Peyer's patch (tissue), 4 donors: ENCODE results near the gene ARL8A. TPM values are rescaled to one million over a fixed set of nuclear protein-coding genes. Genes with fewer than 3 reads are reported as not detected.
A peak's percentile ranks its signal among the peaks of the same experiment; 100 is the strongest.
"Not testable (repeated sequence)": the region's sequence is repeated elsewhere in the genome, so short reads cannot be mapped to it uniquely, and the experiment has no call there.

Source experiments
- DNase-seq, 3 donors: peaks; one replicate each; pipeline ENCODE4 v3.0.0-alpha.2; 2017 to 2019
- H3K27ac ChIP-seq, 4 donors: fragments of 200-600 bp; sonication (generic); one replicate each; pipeline ENCODE4 v1.5.1; 2016 to 2019
- H3K27me3 ChIP-seq, 2 donors: fragments of 200-600 bp; sonication (generic); one replicate each; pipeline ENCODE4 v1.5.1; 2019
- H3K36me3 ChIP-seq, 3 donors: fragments of 200-600 bp; sonication (generic); one replicate each; pipeline ENCODE4 v1.5.1; 2016 to 2019
- H3K4me1 ChIP-seq, 4 donors: fragments of 200-600 bp; sonication (generic); one replicate each; pipeline ENCODE4 v1.5.1; 2016 to 2019
- H3K4me3 ChIP-seq, 4 donors: fragments of 200-600 bp; sonication (generic); 1 replicate in 3 of 4; 2 replicates in 1 of 4; pipeline ENCODE4 v1.5.1; 2016 to 2019; ENCODE audit warnings: mild to moderate bottlenecking in 1 of 4
- H3K9me3 ChIP-seq, 4 donors: fragments of 200-600 bp; sonication (generic); one replicate each; pipeline ENCODE4 v1.5.1; 2016 to 2019; ENCODE audit warnings: mild to moderate bottlenecking in 1 of 4
- POLR2A ChIP-seq, 2 donors: fragments of 450-650 bp; IDR thresholded peaks; one replicate each; pipeline ENCODE4 v1.5.1; 2017; ENCODE audit warnings: antibody characterized with exemption in 2 of 2, mild to moderate bottlenecking in 2 of 2, moderate library complexity in 2 of 2
- total RNA-seq, 4 donors: library from RNA; depleted of rRNA; stranded (reverse); fragments of >200 nt; gene quantifications; one replicate each; pipeline ENCODE4 v1.1.0, GENCODE V29; 2016
- TF ChIP-seq, protein P1 (sequence below), 6 experiments: fragments of 450-650 bp in 4 of 6; fragments of 200-600 bp in 2 of 6; sonication (generic) in 1 of 6; IDR thresholded peaks; one replicate each; pipeline ENCODE4 v1.5.1; 2017 to 2019; ENCODE audit warnings: antibody characterized with exemption in 6 of 6, mild to moderate bottlenecking in 3 of 6, moderate library complexity in 1 of 6

ARL8A gene
- total RNA-seq, 4 donors from 2014 or later: 25.7 to 37.1 (median 36.0) TPM

DNA sequence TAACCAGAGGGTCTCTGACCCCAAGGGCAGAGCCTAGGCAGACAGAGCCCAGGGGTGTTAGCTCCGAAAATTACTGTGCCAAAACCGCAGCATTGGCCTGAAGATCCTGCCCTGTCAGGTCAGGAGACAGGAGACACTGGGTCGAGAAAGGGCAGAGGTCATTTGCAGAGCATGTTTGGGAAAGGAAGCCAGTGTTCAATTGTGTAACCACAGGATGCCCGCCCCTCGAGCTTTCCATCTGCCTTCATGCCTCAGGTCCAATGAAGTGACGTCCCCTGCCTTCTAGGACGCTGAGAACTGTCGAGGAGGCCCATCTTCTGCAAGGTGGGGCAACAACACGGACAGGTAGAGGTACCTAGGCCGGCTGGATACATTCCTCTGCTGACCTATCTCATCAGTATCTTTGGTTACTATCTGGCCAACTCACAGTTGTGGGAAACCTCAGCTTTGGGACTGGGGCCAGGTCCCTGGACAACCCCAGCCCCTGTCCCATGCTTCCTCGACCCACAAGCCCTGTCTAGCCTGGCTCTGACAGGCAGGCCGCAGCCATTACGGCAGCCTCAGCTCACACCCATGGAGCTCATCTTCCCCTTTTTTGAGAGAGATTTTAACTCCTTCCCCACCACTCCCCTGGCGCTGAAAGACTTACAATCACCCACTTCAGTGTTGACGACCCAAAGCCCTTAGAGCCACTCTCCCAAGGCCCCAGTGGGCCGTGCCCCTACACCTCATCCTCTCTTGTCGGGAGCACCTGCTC lies 1.3 kb downstream of the ARL8A start:
- Histone ChIP-seq H3K27ac (peak overlapping the region; percentile 87 to 96 (median 88)), H3K4me3 (peak overlapping the region; percentile 95 to 100 (median 96)), H3K9me3 (no peaks in the 10 kb centered on the region), H3K27me3 (no peaks in the 10 kb centered on the region), H3K36me3 (peaks cover 0 to 2% (median 0%) of the 10 kb centered on the region in 3 donors), H3K4me1 (peaks cover 0 to 19% (median 10%) of the 10 kb centered on the region in 4 donors)
- TF ChIP-seq, protein P1, sequence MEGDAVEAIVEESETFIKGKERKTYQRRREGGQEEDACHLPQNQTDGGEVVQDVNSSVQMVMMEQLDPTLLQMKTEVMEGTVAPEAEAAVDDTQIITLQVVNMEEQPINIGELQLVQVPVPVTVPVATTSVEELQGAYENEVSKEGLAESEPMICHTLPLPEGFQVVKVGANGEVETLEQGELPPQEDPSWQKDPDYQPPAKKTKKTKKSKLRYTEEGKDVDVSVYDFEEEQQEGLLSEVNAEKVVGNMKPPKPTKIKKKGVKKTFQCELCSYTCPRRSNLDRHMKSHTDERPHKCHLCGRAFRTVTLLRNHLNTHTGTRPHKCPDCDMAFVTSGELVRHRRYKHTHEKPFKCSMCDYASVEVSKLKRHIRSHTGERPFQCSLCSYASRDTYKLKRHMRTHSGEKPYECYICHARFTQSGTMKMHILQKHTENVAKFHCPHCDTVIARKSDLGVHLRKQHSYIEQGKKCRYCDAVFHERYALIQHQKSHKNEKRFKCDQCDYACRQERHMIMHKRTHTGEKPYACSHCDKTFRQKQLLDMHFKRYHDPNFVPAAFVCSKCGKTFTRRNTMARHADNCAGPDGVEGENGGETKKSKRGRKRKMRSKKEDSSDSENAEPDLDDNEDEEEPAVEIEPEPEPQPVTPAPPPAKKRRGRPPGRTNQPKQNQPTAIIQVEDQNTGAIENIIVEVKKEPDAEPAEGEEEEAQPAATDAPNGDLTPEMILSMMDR (IDR thresholded peaks at IDR 0.05): no peak
- TF ChIP-seq POLR2A (IDR thresholded peaks at IDR 0.05): no peak
- DNase-seq: peak in 2 of 3 donors; percentile 41 to 61

DNA sequence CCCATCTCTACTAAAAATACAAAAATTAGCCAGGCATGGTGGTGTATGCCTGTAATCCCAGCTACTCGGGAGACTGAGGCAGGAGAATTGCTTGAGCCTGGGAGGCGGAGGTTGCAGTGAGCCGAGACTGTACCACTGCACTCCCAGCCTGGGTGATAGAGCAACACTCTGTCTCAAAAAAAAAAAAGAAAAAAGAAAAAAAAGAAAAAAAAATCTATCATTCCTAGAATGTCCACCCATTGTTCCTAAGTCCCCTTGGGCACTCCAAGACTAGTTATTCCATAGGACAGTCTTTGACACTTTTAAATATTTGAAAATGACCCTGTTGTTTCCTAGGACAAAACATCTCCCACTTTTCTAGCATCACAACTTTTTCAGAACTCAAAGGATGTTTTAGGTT lies 3.1 kb downstream of the ARL8A start:
- not testable (repeated sequence) for H3K4me3 ChIP-seq, H3K27ac ChIP-seq, H3K9me3 ChIP-seq, H3K27me3 ChIP-seq, DNase-seq
- peaks cover 0 to 20% (median 0%) of the 10 kb centered on the region in 3 donors for H3K36me3 ChIP-seq
- H3K4me1 ChIP-seq: peaks cover 0 to 19% (median 10%) of the 10 kb centered on the region in 4 donors

DNA sequence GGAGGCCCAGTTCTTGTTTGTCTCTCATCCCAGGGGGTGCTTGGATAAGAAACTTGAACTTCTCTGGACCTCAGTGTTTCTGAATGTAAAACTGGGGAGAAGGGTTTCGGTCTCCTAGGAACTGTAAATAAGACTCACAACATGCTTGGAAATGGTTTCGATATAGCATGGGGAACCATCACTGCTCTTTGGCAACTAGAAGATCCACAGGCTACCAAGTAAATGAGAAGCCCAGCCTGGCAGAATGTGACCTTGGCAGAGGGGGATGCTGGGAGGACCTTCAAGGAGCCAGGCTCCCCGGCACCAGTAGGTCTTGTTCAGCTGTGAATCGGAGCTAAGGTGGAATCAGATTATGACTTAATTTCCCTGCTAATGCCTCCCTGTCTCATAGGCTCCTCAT lies 3.7 kb downstream of the ARL8A start:
- Histone ChIP-seq H3K36me3 (peaks cover 0 to 24% (median 0%) of the 10 kb centered on the region in 3 donors), H3K4me1 (peaks cover 0 to 19% (median 10%) of the 10 kb centered on the region in 4 donors), H3K27ac (no peak overlapping the region), H3K4me3 (no peak overlapping the region), H3K27me3 (no peaks in the 10 kb centered on the region), H3K9me3 (no peaks in the 10 kb centered on the region)
- TF ChIP-seq, protein P1 (IDR thresholded peaks at IDR 0.05): no peak
- no peak for TF ChIP-seq POLR2A (IDR thresholded peaks at IDR 0.05)
- no peak for DNase-seq

DNA sequence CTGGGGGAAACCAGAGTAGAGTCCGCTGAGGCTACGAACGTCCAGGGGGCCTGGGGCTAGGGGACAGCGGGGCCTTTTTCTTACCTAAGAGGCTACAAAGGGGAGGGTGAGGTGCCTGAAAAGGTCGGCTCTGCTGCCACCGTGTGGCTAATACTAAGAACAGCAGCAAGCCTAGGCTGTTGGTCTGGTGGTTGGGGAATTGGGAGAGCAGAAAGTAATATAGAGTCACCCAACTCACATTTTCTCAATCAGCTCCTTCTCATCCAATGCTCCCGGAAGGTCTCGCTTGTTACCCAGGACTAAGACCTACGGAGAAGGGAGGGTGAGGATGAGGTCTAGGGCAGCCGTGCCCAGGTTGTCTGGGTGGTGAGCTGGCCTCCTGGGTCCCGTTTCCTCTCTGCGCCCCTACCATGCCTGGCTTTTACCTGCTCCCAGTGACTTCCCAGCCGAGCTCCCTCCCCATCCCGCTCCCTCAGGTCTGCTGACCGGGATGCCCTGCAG lies 9.3 kb downstream of the ARL8A start:
- H3K9me3 ChIP-seq: no peaks in the 10 kb centered on the region
- no peak overlapping the region for H3K4me3 ChIP-seq
- DNase-seq: peak in 2 of 3 donors; percentile 30 to 74
- H3K36me3 ChIP-seq: peaks cover 0 to 58% (median 0%) of the 10 kb centered on the region in 3 donors
- peaks cover 0 to 12% (median 0%) of the 10 kb centered on the region in 4 donors for H3K4me1 ChIP-seq
- H3K27me3 ChIP-seq: no peaks in the 10 kb centered on the region
- no peak overlapping the region for H3K27ac ChIP-seq
- no peak for TF ChIP-seq POLR2A (IDR thresholded peaks at IDR 0.05)
- TF ChIP-seq, protein P1 (IDR thresholded peaks at IDR 0.05): peak; percentile 59 to 88 (median 77)

DNA sequence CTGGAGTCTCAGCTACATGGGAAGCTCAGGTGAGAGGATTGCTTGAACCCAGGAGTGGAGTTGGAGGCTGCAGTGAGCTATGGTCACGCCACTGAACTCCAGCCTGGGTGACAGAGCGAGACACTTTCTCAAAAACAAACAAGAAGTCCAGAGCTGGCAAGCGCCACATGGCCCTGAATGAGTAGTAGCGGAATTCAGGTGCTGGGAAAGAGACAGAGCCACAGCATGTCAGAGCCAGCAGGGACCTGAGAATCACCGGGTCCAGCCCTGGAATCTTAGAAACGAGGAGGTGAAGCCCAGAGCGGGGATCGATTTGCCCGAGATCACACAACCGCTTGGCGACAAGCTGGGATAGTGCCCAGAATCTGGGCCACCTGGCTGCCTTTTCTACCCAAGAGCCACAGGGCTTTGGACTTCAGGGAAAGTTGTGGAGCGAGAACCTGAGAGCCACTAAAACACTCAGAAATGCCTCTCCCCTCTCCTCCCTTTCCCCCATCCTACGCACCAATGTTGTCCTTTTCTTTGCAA lies 9.8 kb downstream of the ARL8A start:
- Histone ChIP-seq H3K36me3 (peaks cover 0 to 58% (median 0%) of the 10 kb centered on the region in 3 donors), H3K27ac (no peak overlapping the region), H3K4me3 (no peak overlapping the region), H3K9me3 (no peaks in the 10 kb centered on the region), H3K27me3 (no peaks in the 10 kb centered on the region), H3K4me1 (peaks cover 0 to 12% (median 0%) of the 10 kb centered on the region in 4 donors)
- no peak for TF ChIP-seq POLR2A (IDR thresholded peaks at IDR 0.05)
- no peak for DNase-seq

DNA sequence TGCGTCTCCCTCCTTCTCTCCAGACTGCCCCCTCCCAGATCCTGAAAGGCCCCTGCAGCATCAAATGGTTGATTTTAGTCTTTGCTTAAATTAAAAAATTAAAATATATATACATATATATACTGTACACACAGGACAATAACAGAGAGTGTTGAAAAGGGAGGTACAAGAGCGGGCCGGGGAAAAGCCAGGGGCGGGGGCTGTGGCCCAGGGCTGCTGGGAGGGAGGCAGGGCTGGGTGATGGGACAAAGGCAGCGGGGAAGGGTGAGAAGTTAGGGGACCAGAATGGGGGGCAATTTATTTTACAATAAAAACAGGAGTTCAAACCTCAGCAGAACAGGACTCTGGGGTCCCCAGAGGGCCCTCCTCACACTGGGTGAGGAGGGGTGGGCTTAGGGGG lies 10.5 kb downstream of the ARL8A start:
- H3K4me3 ChIP-seq: no peak overlapping the region
- H3K36me3 ChIP-seq: peaks cover 0 to 58% (median 0%) of the 10 kb centered on the region in 3 donors
- H3K27ac ChIP-seq: no peak overlapping the region
- no peaks in the 10 kb centered on the region for H3K27me3 ChIP-seq
- H3K4me1 ChIP-seq: peaks cover 0 to 12% (median 0%) of the 10 kb centered on the region in 4 donors
- no peaks in the 10 kb centered on the region for H3K9me3 ChIP-seq
- TF ChIP-seq, protein P1 (IDR thresholded peaks at IDR 0.05): no peak
- no peak for TF ChIP-seq POLR2A (IDR thresholded peaks at IDR 0.05)
- DNase-seq: no peak
